ENCODE data around the gene LURAP1L. TPM values are rescaled to one million over a fixed set of nuclear protein-coding genes. Genes with fewer than 3 reads are reported as not detected.

Gene LURAP1L
- total and polyA plus RNA-seq, 9 of the 15 experiments (the other 6 are each of a cell fraction or from before 2014, with no cell fraction given) = 0.06 to 0.28 (median 0.07) TPM; not detected in 4

DNA sequence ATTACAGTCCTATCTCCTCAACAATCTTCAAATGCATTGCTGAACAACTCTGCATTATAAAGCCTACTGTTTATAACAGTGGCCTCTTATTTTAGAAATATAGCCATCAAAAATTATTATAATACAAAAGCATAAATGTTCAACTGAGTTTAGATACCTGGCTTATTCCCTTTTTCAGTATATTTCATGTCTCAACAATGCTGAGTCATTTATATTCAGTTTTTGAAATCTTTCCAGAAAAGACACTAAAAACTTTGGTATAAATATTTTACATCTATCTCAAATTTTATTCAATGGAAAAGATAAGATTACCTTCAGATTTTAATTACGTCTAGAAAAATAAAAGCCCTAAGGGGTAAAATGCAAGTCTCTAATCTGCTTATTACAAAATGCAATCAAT lies 37.9 kb downstream of the LURAP1L start:
- H2AFZ ChIP-seq (ENCODE audit: low read depth, low read length) = no peak overlapping the region
- WGBS (ENCODE audit: insufficient coverage, low coverage, missing lambda C conversion rate) = 11% methylated on average over 1 of the region's 1 CpG
- H3K9ac ChIP-seq (ENCODE audit: insufficient read depth in 1 of 2, low read depth in 2 of 2, low read length in 2 of 2) = no peak overlapping the region
- TF ChIP-seq ZNF316 (IDR thresholded peaks at IDR 0.05) (0 out of 2 replicates have a peak, but pooled peaks have one; percentile 25), ZNF3 (CRISPR knock-in tag; IDR thresholded peaks at IDR 0.05) (no peak), C11orf30 (IDR thresholded peaks at IDR 0.05; ENCODE audit: low read depth) (peak; percentile 17; the same call in 1 of the 2 replicates)
- in situ Hi-C loops (cut with MboI) = no loop called here
- POLR2A ChIA-PET = no interaction called here
- no peak overlapping the region for H3K27ac ChIP-seq (ENCODE audit: extremely low read depth, low read depth, low read length)
- no peaks in the 10 kb centered on the region for H3K79me2 ChIP-seq (ENCODE audit: control insufficient read depth, insufficient read depth, low read length)
- no peaks in the 10 kb centered on the region for H3K4me1 ChIP-seq (replicated peaks in 1 of 2; ENCODE audit: control insufficient read depth in 2 of 2, insufficient read depth in 2 of 2, low read length in 2 of 2)
- DNase-seq (ENCODE audit: extremely low read depth in 1 of 4, low spot score in 3 of 4) = no peak
- no peaks in the 10 kb centered on the region for H4K20me1 ChIP-seq (replicated peaks; ENCODE audit: control insufficient read depth, insufficient read depth, low read length)
- H3K9me1 ChIP-seq (ENCODE audit: control insufficient read depth, insufficient read depth, low read length) = no peaks in the 10 kb centered on the region
- intact Hi-C loops (cut with micrococcal nuclease) = no loop called here
- no TSS peak for BruUV-seq (replicated peaks)
- H3K4me3 ChIP-seq = no peak overlapping the region
- H3K4me2 ChIP-seq (ENCODE audit: insufficient read depth, low read length) = no peak overlapping the region
- no peaks in the 10 kb centered on the region for H3K9me3 ChIP-seq (replicated peaks; ENCODE audit: control insufficient read depth, insufficient read depth, low read depth, low read length)
- CTCF ChIA-PET (ENCODE audit: low intra/inter-chr PET ratio) = no interaction called here
- no peak for FAIRE-seq
- no peak for ATAC-seq
- H3K27me3 ChIP-seq (ENCODE audit: control insufficient read depth in 2 of 2, insufficient read depth in 2 of 2, low read length in 2 of 2) = no peaks in the 10 kb centered on the region
- no peaks in the 10 kb centered on the region for H3K36me3 ChIP-seq (ENCODE audit: control insufficient read depth, insufficient read depth, low read length)

DNA sequence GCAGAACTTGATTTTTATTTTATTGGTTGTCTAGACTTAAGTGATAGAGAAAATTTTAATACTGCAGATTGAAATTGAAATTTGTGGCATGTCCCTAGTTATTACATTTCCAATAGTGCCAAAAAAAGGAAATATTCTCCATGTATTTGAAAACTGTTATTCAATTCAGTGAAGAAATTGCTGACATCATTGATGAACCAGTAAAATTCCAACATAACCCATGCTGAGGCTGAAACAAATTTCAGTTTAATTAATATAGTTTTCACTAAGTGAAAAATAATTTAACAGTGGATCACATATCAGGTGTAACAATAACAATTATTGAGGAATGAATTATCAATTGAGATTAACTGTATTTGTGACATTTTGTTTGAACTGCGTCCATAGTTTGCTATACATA lies 38.7 kb downstream of the LURAP1L start:
- Histone ChIP-seq H3K4me1 (replicated peaks in 1 of 2; ENCODE audit: control insufficient read depth in 2 of 2, insufficient read depth in 2 of 2, low read length in 2 of 2) (no peaks in the 10 kb centered on the region), H3K9me3 (replicated peaks; ENCODE audit: control insufficient read depth, insufficient read depth, low read depth, low read length) (no peaks in the 10 kb centered on the region), H3K9me1 (ENCODE audit: control insufficient read depth, insufficient read depth, low read length) (no peaks in the 10 kb centered on the region), H3K79me2 (ENCODE audit: control insufficient read depth, insufficient read depth, low read length) (no peaks in the 10 kb centered on the region), H3K9ac (ENCODE audit: insufficient read depth in 1 of 2, low read depth in 2 of 2, low read length in 2 of 2) (no peak overlapping the region), H3K27ac (ENCODE audit: extremely low read depth, low read depth, low read length) (no peak overlapping the region), H3K4me2 (ENCODE audit: insufficient read depth, low read length) (no peak overlapping the region), H4K20me1 (replicated peaks; ENCODE audit: control insufficient read depth, insufficient read depth, low read length) (no peaks in the 10 kb centered on the region), H3K36me3 (ENCODE audit: control insufficient read depth, insufficient read depth, low read length) (no peaks in the 10 kb centered on the region), H2AFZ (ENCODE audit: low read depth, low read length) (no peak overlapping the region), H3K4me3 (no peak overlapping the region), H3K27me3 (ENCODE audit: control insufficient read depth in 2 of 2, insufficient read depth in 2 of 2, low read length in 2 of 2) (no peaks in the 10 kb centered on the region)
- TF ChIP-seq ZNF24 (IDR thresholded peaks at IDR 0.05) = no peak
- no peak for TF ChIP-seq SMAD2 (IDR thresholded peaks at IDR 0.05; ENCODE audit: low read depth, low read length)
- TF ChIP-seq, protein P1, sequence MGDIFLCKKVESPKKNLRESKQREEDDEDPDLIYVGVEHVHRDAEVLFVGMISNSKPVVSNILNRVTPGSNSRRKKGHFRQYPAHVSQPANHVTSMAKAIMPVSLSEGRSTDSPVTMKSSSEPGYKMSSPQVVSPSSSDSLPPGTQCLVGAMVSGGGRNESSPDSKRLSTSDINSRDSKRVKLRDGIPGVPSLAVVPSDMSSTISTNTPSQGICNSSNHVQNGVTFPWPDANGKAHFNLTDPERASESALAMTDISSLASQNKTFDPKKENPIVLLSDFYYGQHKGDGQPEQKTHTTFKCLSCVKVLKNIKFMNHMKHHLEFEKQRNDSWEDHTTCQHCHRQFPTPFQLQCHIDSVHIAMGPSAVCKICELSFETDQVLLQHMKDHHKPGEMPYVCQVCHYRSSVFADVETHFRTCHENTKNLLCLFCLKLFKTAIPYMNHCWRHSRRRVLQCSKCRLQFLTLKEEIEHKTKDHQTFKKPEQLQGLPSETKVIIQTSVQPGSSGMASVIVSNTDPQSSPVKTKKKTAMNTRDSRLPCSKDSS (IDR thresholded peaks at IDR 0.05; ENCODE audit: low read depth, partially characterized antibody) = no peak
- no peak for TF ChIP-seq CXXC5 (CRISPR knock-in tag; IDR thresholded peaks at IDR 0.05)
- TF ChIP-seq ARID2 (IDR thresholded peaks at IDR 0.05) = no peak
- no peak for TF ChIP-seq ZKSCAN8 (CRISPR knock-in tag; IDR thresholded peaks at IDR 0.05)
- TF ChIP-seq NFIX (CRISPR knock-in tag; IDR thresholded peaks at IDR 0.05; ENCODE audit: low read depth) = no peak
- no peak for TF ChIP-seq ZNF41 (CRISPR knock-in tag; conservative IDR thresholded peaks at IDR 0.05)
- TF ChIP-seq CAMTA2 (CRISPR knock-in tag; conservative IDR thresholded peaks at IDR 0.05) = no peak
- no peak for TF ChIP-seq ARNT (IDR thresholded peaks at IDR 0.05)
- TF ChIP-seq ZNF197 (CRISPR knock-in tag; IDR thresholded peaks at IDR 0.05; ENCODE audit: low read depth) = no peak
- ChIA-PET CTCF (ENCODE audit: low intra/inter-chr PET ratio) (no interaction called here), POLR2A (no interaction called here)
- in situ Hi-C loops (cut with MboI) (no loop called here), intact Hi-C loops (cut with micrococcal nuclease) (no loop called here)
- DNase-seq (ENCODE audit: extremely low read depth in 1 of 4, low spot score in 3 of 4) (no peak), ATAC-seq (no peak), FAIRE-seq (no peak)
- BruUV-seq (replicated peaks) = no TSS peak
- WGBS (ENCODE audit: insufficient coverage, low coverage, missing lambda C conversion rate) = 12% methylated on average over 1 of the region's 1 CpG
